AG04449 (cell line): ENCODE data around the gene CMIP.
"Not testable (repeated sequence)": the region's sequence is repeated elsewhere in the genome, so short reads cannot be mapped to it uniquely, and the experiment has no call there.

Experiments used
- CTCF ChIA-PET: fragments of 350-600 bp; formaldehyde crosslinking; extraction: SDS; loops from one replicate; lab custom pipeline; 2021; ENCODE audit warnings: antibody characterized with exemption; lab: Yijun Ruan, JAX
- POLR2A ChIA-PET: fragments of 400-600, 350-600 bp; formaldehyde crosslinking; extraction: SDS; loops from one replicate; lab custom pipeline; 2020; ENCODE audit warnings: antibody characterized with exemption, inconsistent platforms; lab: Yijun Ruan, JAX
- DNase-seq: peaks from one replicate; pipeline ENCODE4 v3.0.0-alpha.2; 2010; ENCODE audit warnings: low read depth, low spot score
- H3K4me3 ChIP-seq: 2 replicates; pipeline ENCODE4 v1.5.1; 2011; ENCODE audit warnings: low read depth, mild to moderate bottlenecking, control low read depth, low read length
- CTCF ChIP-seq: IDR thresholded peaks from one replicate; pipeline ENCODE4 v1.5.1; 2011; ENCODE audit warnings: mild to moderate bottlenecking, moderate library complexity, low read length, control low read depth, inconsistent platforms; ENCODE audit not compliant: insufficient read depth; ENCODE audit errors: missing control alignments

Gene CMIP

DNA sequence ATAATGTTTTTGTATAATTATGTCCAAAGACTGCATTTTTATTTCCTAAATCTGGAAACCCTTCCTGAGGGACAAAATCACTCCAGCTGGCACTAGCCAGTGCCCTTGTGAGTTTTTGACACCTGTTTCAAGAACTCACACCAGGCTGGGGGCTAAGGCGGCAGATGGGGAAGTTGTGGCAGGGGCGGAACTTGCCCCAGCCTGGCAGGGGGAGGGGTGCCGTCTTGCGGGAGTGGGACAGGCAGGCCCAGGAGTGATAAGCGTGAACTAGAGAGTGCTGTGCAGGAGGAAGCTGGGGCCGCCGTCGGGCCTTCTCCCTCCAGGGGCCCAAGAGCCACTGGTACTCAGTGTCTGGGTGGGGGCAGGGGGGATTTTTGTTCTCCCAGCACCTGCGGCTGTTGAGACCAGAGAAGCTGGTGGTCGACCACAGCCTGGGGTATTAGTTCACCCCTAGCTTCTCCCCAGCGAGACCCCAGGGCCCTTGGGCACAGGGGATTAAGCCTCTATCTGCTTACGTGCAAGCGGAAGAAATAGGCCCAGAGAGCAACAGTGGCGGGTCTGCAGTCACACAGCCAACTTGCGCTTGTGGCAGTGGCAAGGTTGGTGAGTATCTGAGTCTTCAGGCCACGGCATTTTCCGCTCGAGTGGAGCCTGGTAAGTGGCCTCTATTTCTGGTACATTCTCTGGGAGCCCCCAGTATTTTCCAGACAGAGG is 294.3 kb downstream of the CMIP start:
- ChIA-PET POLR2A (no interaction called here), CTCF (interaction anchor here (1.0 to 8.6 kb wide), 13 partner anchors 9 to 704 kb away, joined by 3 to 117 read pairs (median 6); partner anchors contain the start of gene ATMIN)
- no peak overlapping the region for H3K4me3 ChIP-seq
- TF ChIP-seq CTCF: no peak
- DNase-seq: no peak

- no peak for DNase-seq
- TF ChIP-seq CTCF: no peak
- H3K4me3 ChIP-seq: no peak overlapping the region
- ChIA-PET POLR2A (no interaction called here), CTCF (interaction anchor here (0.8 to 8.6 kb wide), 11 partner anchors 10 to 815 kb away, joined by 3 to 117 read pairs (median 6); no protein-coding TSS in a partner anchor)
Observed at GRCh38 chr16:81739503-81739902, 294.9 kb downstream of the CMIP start.

DNA sequence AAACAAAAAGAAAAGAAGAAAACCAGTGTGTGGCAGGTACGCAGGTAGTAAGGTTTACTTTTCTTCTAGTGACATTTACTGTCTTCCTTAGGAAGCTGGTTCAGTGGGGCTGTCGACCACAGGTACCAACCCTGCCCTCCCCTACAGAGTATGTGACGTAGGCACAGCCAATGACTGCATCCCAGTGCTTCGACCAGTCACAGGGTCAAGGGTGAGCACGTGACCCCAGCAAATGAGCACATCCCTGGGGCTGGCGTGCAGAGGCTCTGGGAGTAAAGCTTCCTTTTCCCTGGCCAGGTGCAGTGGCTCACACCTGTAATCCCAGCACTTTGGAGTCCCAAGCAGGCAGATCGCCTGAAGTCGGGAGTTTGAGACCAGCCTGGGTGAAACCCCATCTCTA is 295.6 kb downstream of the CMIP start:
- no peak for DNase-seq
- no peak overlapping the region for H3K4me3 ChIP-seq
- TF ChIP-seq CTCF: no peak
- ChIA-PET CTCF (interaction anchor here (0.7 to 8.6 kb wide), 11 partner anchors 10 to 815 kb away, joined by 3 to 117 read pairs (median 4); no protein-coding TSS in a partner anchor), POLR2A (no interaction called here)

- H3K4me3 ChIP-seq, POLR2A ChIA-PET, DNase-seq: not testable (repeated sequence)
- CTCF ChIA-PET: interaction anchor here (1.4 to 8.6 kb wide), 5 partner anchors 11 to 536 kb away, joined by 3 to 117 read pairs (median 4); no protein-coding TSS in a partner anchor
Observed at GRCh38 chr16:81741430-81741770, 296.8 kb downstream of the CMIP start.

GRCh38 chr16:81744385-81744784 is 299.8 kb downstream of the CMIP start:
- ChIA-PET POLR2A (no interaction called here), CTCF (interaction anchor here (1.1 kb wide), 1 partner anchor 571 kb away, joined by 3 read pairs; no protein-coding TSS in a partner anchor)
- TF ChIP-seq CTCF: no peak
- DNase-seq: no peak
- no peak overlapping the region for H3K4me3 ChIP-seq

DNA sequence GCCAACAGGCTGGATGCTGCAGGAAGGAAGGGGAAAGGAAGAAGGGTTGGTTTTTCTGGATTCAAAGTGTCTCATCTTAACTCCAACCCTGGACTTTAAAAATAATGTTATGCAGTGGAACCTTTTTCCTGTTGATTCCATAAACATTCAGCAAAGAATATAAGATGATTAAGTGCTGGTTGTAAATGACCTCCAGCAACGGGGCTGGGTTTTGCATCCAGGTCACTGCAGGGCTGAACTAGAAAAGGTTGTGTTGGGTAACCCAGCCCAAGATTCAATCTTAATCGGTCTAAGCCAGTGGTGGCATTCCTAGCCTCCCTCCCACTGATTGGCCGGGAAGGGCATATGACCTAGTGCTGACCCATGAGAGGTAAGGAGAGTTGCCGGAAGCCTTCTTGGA is 300.3 kb downstream of the CMIP start:
- CTCF ChIA-PET: interaction anchor here (1.1 kb wide), 1 partner anchor 572 kb away, joined by 3 read pairs; no protein-coding TSS in a partner anchor
- DNase-seq: no peak
- no peak overlapping the region for H3K4me3 ChIP-seq
- TF ChIP-seq CTCF: no peak
- POLR2A ChIA-PET: no interaction called here
